Embryonic facial prominence (tissue), 1 donor: Measurements from ENCODE around the gene CETN1.

Experiments
- DNase-seq: peaks from one replicate; pipeline ENCODE4 v3.0.0-alpha.2; 2016; ENCODE audit errors: extremely low spot score

CETN1 gene

DNA sequence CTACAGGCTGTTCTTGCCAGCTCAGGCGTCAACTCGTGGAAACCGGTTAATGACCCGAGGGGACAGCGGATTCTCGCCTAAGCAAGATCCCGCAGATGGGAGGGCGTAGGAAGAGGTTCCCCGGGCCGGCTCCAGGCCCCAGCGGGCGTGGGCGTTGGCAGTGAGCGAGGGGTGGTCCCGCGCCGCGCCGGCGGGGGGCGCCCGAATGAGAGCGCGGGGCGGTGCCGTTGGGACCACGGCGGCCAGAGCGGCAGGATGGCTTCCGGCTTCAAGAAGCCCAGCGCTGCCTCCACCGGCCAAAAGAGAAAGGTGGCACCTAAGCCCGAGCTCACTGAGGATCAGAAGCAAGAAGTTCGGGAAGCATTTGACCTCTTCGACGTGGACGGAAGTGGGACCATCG, at the start of gene CETN1:
TSS of gene CETN1 (plus strand) at position 227 of the 400 bp plus-strand sequence. CDS start at position 256, 29 bp downstream.
- DNase-seq, result no peak

DNA sequence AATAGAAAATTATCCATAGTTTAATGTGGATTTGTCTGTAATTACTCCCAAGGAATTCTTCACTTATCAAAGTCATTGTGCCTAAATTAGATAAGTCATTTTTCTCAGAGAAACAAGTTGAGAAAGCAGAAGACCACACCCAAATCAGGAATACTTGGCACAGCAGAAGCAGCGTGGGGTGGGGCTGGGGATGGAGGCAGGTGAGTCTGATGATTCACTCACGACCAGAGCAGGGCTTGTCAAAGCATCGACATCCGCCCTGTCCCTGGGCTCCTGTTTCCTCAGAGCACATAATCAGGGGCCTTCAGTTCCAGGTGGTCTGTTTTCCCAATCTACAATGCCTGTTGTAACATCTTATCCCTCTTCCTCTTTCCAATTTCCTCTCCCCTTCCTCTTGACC, 48.2 kb upstream of the CETN1 start:
- no peak for DNase-seq

DNA sequence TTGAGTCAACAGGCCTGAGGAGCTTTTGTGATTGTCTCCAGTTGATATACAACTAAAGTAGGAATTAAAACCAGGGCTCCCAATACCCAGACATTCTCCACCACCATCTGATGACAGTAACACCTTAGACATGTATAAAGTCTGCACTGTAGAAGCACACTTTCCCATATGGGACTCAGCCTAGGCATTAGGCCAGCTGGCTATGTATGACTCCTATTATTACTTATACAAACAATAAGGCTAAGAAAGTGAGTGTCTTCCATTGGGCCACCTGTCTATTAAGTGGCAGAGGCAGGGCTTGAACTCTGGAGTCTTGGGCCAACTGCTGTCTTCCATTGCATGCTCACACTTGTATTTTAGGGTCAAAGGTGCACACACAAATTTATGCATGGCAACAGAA, 47.5 kb upstream of the CETN1 start:
- no peak for DNase-seq

DNA sequence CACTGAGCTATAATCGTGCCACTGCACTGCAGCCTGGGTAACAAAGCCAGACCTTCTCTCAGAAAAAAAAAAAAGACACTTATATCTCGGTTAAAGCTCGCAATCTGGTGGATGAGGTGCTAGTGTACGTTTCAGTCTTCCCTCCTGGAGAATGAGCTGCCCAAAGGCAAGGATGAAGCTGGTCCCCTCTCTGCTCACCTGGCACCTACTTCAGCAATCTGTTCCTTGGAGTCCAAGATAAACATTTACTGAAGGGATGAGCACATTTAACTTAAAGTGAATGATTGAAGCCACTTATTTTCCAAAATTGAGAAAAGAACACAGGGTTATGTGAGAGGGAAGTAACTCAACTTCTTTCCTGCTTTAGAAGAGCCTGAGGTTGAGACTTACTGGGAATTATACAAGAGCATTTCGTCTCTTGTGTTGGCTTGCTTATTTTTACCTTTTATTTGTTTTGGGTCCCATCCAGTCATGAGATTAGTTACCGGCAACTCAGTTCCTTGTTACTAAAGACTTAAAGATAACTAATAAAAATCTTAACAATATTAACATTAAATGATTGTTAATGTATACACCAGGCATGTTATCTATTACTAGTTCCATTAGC, 46.1 kb upstream of the CETN1 start:
- no peak for DNase-seq

DNA sequence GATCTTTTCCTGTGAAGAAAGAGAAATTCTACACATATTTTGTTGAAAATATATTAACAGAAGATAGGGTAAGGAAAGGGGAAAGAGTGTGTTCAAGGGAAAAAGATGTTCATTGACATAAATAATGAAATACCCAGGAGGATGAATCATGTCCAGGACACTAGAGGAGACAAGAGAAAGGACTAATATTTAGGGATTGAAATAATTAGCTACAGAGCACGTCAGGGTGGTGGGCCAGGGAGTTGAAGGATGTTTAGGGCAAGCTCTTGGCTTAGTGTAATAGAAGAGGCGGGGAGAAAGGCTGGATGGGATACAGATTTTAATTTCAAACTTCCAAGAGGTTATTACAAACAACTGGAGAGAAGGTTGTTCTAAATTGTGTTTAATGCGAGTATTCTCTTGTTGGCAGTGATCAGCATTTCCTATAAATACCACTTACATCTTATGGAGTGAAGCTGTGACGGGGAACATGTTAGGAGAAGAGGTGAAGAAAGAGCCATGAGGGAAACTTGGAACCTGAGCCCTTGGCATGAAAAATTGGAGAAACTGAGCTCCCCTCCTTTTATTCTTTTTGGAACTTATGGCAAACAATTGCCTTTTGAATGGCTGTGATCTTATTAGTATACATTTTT, 36.6 kb upstream of the CETN1 start:
- peak; percentile 57 for DNase-seq

DNA sequence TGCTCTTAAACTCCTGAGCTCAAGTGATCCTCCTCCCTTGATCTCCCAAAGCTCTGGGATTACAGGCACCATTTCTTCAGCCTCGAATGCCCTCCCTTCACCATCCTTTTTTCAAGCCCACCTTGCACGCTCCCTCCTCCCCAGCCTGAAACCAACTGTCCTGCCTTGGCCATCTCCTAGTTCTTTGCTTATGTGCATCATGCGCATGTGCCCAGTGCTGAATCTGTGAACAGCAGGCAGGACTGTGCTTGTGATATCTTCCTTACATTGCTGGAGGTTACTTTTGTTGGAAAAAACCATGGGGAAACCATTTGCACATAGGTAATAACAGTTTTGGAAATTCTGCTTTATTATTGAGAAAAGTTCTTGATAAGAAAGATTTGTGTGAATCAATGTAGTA, 30.2 kb upstream of the CETN1 start:
- DNase-seq, result no peak

DNA sequence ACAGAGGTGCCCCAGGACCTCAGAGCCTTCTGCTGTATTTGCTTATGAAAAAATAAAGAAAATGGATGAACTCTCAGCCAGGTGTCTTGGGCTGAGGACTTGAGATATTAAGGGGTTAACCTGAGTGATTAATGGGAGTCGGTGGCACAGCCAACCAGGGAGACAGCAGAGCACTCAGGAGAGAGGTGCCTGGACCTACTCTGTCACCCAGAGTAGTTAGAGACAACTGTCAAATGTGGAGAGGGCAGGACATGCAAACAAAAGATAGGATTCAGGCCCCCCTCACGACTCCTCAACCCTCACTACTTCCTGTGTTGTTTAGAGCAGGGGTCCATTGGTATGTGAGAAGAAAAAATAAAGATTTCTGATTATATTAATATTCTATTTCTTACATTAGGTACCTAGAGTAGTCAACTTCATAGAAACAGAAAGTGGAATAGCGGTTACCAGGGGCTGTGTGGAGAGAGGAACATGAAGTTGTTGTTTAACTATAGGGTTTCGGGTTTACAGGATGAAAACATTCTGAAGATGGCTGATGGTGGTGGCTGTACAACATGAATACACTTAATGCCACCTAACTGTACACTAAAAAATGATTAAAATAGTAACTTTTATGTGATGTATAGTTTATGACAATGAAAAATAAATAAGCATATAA, 28.6 kb upstream of the CETN1 start:
- DNase-seq, result no peak

DNA sequence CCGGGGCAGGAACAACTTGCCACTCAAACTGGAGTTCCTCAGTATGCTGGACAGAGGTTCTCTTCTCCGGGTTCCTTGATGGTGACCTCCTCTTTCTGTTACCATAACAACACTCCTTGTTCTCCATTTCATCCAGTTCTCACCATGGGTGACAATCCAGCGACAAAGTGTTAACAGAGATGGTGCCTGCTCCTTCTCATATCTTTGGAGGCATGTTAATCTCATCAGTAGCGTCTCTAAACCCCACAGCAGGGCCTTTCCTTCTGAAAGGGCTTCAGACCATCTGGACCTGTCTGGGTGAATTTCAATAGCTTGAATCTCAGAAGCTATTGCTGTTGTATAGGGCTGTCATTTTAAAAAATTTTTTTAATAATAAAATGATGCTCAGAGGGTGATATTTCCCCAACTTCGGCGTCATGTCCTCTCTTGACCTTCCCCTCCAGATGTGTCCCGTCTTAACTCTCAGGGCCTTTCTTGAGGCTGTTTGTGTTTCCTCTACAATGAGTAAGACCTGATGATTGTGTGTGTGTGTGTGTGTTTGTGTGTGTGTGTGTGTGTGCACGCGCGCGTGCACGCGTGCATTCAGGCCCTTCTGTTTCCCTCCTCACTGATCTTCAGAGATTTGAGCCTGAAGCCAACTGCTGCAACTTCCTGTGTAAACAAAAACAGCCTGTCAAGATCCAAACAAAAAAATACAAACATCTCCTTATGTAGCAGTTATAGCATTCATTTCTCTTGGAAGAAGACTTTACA, 24.3 kb upstream of the CETN1 start:
- DNase-seq, result no peak

DNA sequence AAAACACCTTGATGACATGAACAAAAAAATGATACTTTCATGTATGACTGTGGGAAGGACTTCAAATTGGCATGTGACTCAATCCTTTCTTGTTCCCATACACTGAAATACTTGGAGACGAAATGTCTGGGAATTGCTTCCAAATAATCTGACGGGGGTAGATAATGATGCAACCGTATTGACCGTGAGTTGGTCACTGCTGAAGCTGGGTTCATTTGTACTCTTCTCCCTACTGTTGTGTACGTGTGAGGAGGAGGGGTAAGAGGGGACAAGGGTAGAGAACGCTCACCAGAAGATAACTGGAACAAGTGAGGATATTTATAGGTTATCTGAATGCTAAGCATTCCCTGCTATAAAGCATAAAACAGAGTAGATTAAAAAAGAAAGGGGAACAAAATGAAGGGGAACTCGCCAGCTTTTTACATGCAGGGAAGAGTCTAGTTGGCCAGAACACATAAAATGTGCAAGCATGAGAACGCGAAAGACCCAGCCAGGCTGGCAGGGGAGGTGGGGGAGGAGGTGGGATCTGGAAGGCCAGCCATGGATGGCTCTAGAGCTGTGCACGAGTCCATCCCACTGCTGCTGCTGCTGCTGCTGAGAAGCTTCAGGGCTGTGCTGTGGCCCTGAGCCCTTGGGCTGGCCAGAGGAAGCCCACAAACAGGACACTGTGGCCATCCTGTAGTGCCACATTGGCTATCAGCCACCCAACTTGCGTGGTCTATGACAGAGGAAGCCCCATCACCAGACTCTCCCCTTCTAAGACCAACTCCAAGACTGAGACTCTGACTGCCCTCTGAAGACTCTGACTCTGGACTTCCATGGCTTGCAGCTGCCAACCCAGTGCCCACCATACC, 15.2 kb upstream of the CETN1 start:
- no peak for DNase-seq

DNA sequence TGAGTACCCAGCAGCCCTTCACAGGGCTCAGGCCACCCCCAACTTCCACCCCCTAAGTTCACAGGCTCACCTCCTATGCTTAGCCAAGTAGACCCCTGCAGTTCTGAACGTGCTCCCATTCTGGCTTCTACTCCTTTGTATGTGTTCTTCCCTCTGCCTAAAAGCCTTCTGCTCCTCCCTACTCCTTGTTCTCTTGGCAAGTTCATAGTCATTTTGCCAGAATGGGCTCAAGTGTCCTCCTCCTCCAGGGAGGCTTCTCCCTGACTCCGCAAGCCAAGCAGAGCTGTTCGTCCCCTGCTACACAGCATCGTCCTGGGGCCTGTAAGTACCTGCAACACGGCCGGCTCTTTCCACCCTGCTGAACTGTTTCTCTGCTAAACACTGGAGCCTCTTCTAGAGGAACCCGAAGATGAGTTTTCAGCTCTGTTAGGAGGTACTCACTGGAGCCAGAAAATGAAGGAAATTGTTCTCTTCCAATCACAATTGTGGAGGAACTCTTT, 14.6 kb upstream of the CETN1 start:
- DNase-seq, result no peak

DNA sequence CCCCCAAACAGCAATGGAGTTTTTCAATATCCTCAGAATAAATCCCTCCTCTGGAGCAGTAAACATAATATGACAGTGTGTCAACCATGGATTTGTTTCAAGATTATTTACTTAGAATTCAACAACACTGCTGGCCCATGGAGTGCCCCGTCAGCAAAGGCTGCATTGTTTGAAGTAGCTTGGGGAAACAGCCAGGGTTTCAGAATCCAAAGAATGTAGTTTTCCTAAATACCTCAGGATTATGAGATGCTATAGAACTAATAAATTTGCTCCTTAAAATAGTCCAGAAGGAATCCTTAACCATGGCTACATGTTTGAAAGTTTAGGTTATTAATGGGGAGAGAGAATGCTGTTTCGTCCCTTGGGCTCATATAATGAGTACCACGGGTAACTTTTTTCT, 13.1 kb upstream of the CETN1 start:
- DNase-seq, result no peak

DNA sequence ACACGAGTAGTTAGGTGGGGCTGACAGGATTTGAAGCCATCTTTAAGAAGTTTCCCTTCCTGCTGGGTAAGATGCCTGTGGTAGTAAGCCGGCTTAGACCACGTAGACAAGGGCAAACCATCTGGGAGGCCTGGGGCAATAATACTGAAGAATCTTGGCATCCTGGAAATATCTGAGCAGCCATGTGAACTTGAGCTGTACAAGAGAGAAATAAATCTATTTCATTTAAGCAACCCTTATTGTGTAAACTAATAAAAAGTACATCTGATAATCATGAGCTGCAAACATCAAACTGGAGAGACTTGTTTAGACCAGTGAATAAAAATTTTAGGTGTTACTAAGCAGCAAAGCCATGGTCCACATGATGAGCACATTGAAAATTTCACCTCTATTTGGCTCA, 11.4 kb upstream of the CETN1 start:
- DNase-seq, result no peak

DNA sequence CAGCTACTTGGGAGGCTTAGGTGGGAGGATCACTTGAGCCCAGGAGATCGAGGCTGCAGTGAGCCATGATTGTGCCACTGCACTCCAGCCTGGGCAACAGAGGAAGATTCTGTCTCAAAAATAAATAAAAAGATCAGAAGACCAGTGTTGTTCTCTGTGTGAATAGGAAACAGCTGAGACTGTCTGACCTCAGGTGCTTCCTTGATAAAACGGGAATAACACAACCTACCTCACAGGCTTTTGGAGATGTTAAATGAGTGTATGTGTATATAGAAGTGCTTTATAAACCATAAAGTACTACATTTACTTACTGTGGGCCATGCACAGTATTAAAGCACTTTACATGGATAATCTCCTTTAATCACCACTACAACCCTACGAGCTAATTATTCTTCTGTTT, 9.9 kb upstream of the CETN1 start:
- no peak for DNase-seq

DNA sequence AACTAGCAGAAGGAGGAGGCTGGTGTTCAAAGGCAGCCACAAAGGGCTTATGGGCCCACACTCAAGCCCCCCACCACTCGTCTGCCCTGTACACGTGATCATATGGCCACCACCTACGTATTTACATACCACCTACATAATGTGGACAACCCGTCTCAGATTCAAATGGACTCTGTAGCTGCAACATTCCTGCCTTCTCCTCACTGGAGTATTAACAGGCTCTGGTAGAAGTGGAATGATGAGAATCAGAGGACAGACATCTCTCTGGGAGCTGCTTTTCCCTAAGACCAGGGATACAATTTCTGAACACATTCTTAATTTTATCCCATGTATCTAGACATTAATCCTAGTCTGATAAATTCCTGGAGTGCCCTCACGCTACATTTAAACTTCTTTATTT, 9.5 kb upstream of the CETN1 start:
- no peak for DNase-seq

DNA sequence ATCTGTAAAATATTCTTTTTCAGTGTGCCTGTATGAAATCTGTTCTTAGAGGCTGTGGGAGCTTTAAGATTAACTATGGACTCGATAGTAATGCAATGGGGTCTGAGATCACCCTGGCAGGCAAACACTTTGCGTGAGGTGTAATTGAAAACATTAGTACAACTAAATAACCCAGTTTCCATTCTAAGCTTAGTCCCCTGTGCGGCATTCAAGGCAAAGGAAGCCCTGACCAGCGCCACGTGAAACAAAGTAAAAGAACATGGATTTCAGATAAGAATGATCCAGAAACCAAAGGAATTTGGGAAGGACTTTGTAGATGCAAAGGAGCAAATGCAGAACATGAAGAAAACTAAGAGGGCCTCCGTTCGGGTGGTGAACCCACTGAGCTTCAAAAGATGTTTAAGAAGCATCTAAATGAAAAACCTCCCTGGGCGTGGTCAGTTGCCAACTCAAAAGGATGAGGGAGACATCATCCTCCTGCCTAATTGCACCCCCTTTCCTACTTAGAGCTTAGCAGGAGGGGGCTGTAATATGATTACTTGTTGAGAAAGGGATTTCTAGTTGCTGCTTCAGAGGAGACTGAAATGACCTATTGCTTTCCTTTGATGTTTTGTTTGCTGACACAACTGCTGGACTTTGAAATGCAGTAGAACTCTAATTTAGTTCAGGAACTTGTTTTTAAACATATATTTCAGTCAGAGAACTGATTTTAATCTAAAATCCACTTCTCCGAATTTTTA, 7.9 kb upstream of the CETN1 start:
- DNase-seq, result no peak

DNA sequence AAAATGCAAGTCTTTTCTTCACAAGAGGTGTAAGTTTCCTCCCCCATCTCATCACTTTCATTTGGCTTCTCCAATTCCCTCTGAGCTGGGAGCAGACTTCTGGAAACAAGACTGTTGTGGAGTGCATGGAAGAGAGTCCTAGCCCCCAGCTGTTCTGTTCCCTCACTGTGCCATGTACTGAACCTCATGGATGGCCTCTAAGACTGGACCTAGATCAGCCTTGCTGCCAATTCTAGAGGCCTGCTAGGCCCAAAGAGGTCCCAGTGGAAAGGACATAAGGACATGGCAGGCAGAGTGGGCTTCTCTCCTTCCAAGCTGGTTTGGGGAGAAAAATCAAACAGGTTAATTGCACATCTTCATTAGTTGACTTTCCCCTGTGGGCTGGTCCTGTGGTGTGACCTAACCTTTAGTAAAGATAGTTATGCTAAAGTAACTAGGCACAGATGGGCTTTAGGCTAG, 7.3 kb upstream of the CETN1 start:
- no peak for DNase-seq

DNA sequence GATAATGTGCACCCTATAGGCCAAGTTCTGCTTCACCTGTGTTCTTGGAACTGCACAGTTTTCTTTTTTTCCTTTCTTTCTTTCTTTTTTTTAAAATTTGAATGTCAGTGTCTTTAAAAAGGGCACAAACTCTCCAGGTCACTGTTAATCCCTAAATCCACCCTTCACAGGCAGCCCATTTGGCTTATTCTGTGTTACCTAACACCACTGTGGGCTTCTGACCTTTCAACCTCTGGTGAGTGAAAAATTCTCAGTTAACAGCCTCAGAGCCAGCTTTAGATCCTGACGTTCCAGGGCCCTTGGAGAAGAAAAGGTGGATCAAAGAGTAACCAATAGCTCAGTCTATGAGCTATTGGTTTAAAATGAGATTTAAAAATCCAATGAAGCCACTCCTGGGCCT, 6.8 kb upstream of the CETN1 start:
- no peak for DNase-seq

DNA sequence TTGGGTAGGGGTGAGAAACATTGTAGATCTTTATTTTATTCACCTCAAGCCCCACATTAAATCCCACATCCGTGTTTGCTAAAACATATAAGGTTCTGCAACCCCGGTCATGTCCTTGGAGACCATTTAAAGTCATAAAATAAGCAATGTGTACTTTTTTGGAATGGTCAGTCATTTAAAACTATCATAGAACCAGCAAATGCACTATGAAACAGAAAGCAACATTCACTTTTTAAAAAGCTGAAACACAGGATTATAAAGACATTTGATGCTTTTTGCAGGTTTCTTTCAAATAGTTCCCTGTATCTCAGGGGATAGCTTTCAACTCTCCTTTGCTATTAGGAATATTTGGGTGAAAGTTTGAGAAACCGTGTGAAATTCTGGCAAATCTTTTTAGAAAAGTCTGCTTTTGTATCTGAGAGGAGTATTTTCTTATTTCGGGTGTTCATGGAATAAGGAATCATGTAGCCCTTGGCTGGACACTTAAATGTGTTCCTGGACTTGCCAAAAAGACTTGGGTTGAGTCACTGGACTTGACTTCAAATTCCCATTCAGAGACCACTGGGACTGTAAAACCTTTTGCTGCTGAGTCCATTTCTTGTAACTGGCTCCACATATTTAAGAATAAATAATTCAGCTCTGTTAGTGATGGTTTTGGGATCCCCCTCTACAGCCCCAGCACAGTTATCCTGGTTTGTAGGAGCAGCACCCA, 5.9 kb upstream of the CETN1 start:
- DNase-seq, result no peak

DNA sequence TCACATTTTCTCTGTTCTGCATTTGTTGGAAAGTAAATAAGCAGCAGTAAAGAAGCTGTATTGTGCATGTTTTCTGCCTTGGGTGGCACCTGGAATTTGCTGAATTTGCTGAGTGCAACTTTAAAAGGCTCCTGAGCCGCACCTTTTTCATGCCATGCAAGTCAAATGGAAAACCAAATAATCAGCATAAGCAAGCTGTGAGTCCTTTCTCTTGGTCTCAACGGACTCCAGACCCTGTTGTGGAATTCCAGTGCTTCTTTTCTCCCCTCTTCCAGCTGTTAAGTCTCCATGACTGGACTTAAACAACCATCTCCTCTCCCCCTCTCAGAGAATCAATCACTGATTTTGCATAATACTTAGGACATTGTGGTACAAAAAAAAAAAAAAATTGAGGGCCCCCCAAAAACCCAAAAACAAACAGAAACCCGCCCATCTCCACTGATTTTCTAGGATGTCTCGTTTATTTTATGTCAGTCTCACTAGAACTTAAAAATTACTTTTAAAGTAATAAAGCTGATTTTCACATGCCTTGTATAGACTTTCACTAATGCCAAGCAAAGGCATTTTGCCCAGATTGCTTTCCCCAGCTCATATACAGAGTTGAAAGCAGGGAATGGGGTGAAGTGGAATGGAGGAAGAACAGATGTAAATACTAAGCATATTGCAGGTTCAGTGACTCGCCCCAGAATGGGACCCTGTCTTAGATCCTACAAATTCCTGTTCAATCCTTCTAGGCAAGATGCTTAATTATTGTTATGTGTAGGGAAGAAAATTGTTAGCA, 5.1 kb upstream of the CETN1 start:
- DNase-seq, result no peak
